Activated T-helper 1 cell treated with anti-CD3 and anti-CD28 coated beads, Interleukin-2, amount 50 U/mL, for 16 hours (primary cell): ENCODE data around the gene TEDC1.
A peak's percentile ranks its signal among the peaks of the same experiment; 100 is the strongest.

Source experiments
- DNase-seq, 2 donors: peaks; one replicate each; pipeline ENCODE4 v3.0.0-alpha.2; 2020; ENCODE audit warnings: low read depth in 1 of 2, low spot score in 1 of 2

The TEDC1 gene

DNA sequence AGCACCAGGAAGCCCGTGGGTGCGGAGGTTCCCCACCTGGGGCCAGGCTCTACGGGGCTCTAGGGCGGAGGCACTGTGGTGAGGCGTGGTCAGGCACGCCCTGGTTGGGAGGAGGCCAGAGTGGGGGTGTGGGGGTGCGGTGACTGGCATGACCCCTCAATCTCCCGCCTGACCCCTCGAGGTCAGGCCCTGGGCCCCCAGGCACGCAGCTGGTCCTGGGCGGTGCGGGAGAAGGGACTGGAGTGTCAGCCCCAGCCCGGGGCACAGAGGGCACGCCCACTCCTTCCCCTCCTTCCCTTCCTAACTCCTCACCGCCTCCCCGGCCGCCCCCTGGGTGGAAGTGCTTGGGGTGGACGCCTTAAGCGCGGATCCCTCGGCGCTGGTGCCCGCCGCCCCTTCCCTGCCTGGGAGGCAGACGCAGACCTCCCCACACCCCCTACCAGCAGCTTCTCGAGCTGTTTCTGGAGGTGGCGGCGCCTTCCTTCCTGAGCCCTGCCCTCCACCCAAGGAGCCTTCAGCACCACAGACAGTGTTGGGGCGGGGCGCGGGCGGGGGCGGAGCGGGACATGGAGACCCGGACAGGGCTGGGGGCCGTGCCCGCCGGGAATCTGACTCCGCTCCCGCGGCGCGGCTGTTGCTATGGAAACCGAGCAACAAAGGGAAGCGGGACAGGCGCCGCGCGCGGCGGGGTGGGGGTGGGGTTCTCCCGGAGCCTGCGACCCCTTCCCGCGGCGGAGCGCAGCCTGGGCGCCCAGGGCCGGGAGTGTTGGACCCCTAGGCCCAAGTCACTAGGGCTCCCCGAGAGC lies 17.2 kb upstream of the TEDC1 start:
- peak; percentile 53 to 57 for DNase-seq

DNA sequence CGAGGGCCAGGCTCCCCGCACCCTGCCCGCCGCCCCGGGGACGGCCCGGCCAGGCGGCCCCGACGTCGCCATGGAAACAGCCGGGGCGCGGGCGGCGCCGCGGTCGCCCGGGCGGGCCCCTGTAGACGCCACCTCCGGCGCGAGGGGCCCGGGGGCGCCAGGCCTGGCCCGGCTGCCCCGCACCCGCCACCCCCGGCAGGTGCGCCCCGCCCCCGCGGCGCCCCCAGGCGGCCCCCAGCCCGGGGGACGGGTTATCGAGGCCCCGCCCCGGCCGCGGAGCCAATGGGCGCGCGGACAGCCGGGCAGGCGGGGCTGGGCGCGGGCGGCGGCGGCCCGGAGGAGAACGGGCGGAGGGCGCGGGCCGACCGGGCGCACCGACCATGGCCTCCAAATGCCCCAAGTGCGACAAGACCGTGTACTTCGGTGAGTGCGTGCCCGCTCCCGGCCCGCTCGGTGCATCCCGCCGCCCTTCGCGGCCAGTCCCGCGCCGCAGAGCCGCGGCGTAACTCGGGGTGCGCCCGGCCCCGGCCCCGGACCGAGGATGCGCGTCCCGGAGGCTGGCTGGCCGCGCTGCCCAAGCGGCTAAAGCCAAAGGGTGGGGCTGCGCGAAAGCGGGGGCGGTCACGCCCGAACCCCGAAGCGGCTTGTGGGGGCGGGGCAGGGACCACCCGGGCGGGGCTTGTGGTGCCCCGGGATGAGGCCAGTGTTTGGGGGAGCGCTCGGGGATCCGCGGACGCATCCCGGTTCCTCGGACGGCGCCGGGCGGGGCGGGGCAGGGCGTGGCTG lies 16.4 kb upstream of the TEDC1 start, which contains the start of gene CRIP2:
Gene CRIP2 (plus strand): TSS at position 339 of the 786 bp plus-strand sequence. CDS start 42 bp downstream, at position 381.
- DNase-seq, result no peak

DNA sequence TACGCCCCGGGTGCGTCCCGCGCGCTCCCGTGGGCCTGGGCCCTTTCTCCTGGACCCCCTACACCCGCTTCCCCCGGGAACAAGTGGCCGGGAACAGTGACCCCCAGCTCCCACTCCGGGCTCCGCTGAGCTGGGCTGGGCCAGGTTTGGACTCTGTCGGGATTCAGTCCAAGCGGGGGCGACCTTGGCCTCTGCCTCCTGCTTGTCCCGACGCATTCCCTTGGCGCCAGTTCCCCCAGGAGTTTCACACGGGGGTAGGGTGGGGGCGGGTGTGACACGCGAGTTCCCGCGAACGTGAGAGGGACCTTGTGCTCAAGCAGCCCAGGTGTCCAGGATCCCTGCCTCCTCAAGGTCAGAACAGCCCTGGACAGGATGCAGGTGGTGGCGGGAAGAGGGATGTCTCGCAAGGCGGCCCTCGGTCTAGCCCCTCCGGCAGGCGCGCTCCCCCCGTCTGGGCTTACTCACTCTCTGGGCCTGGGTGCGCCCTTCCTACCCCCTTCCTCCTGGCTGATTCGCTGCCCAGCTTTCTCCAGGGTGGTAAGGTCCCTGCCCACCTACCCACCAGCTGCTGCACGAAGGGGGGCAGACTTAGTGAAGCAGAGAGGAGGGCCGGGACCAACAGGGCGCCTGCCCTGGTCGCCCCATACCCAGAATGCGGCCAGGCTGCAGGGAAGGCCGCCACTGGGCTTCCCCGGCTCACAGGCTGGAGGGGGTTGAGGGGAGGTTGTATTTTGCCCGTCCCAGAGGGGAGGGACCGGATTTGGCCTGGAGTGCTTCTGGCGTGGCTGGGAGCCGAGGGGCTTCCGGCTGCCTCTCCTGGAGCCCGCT lies 15.6 kb upstream of the TEDC1 start:
- no peak for DNase-seq

DNA sequence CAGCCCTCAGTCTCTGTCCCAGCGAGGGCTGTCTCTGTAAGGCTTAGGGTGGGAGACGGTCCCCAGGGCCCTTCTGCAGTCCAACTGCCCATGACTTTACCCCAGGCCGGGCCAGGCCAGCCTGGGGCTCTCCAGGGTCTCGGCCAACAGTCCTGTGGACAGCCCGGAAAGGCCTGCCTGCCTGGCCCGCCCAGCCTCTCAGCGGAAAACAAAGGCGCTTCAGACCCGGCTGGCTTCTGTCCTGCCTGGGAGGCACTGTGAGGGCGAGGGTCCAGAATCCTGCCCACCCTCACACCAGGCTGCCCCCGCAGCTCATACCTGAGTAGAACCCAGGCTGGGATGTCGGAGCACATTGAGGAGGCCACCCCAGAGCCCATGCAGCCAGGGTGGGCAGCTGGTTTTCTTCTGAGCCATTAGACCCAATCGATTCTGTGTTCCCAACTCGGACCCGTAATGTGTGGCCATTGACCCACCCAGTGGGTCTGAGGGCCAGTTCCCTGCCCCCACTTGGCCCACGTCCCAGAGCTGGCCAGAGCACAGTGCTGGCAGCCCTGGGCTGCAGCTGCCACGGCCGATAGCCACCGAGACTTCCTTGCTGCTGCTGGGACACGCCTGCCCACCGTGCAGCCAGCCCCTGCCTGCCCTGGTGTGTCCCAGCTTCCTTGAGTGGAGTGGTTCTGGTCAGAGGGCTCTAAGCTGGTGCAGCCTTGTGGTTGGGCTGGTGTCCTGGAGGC lies 14.8 kb upstream of the TEDC1 start:
- DNase-seq, result no peak

GRCh38 chr14:105476831-105477659 lies 14.0 kb upstream of the TEDC1 start:
- DNase-seq, result no peak

DNA sequence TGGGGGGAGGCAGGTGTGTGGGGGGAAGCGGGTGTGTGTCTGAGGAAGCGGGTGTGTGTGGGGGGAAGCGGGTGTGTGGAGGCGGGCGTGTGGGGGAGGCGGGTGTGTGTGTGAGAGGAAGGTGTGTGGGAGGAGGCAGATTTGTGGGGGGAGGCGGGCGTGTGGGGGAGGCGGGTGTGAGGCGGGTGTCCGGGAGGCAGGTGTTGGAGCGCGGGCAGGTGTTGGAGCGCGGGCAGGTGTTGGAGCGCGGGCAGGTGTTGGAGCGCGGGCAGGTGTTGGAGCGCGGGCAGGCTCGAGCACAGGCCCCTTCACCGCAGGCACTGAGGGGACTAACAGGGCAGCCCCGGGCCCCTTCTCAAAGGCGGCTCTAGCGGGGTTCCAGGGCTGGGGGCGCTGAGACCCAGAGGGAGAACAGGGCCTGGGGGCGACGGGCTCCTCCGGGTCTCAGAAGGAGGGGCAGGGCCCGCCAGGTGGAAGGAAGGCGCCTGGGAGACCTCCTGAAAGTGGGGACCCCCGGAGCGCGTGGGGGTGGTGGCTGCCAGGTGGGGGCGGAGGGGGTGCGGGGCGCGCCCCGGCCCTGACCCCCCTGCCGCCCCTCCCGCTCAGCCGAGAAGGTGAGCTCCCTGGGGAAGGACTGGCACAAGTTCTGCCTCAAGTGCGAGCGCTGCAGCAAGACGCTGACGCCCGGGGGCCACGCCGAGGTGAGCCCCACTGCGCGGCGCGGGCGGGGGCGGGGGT lies 13.2 kb upstream of the TEDC1 start:
- no peak for DNase-seq

DNA sequence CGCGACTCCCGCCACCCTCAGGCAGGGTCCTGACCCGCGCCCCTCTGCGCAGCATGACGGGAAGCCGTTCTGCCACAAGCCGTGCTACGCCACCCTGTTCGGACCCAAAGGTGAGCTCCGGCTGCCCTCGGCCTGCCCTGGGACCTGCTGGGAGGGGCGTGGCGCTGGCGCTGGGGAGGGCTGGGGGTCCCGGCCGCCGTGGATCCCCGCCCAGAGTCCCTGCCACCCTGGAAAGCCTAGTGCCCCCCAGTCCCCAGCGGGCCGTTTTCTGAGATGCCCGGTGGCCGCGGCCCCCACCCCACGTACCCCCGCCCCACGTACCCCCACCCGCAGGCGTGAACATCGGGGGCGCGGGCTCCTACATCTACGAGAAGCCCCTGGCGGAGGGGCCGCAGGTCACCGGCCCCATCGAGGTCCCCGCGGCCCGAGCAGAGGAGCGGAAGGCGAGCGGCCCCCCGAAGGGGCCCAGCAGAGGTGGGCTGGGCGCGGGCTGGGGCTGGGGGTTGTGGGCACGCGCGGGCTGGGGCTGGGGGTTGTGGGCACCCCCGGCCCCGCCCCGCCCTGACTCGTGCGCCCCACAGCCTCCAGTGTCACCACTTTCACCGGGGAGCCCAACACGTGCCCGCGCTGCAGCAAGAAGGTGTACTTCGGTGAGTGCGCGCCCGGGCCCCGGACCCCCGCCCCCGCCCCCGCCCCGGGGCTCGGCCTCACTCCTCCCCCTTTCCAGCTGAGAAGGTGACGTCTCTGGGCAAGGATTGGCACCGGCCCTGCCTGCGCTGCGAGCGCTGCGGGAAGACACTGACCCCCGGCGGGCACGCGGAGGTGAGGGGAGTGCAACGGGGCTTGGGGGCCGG lies 12.4 kb upstream of the TEDC1 start:
- no peak for DNase-seq

- no peak for DNase-seq
These were observed 11.5 kb upstream of the TEDC1 start for GRCh38 chr14:105479431-105480158.

DNA sequence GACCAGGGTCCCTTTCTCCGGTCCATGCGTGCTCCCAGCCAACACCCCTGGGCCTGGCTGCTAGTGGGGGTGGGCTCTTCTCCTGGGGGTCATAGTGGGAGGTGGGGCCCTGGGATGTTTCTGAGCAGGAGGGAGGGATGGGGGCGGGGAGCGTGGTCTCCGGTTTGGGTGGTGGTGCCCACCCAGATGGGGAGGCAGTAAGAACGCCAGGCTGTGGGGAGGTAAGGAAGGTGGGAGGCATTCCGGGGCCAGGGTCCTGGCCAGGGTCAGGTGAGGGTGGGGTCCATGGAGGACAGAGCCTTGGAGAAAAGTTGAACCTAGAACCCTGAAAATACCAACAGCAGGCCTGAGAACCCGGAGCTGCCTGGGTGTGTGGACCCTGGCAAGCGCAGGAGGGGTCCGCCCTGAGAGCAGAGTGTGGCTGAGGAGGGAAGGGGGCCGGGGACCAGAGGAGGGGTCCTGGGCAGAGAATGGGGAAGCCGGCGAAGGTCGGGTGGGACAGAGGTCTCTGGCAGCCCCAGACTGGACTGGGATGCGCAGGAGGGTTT lies 10.8 kb upstream of the TEDC1 start:
- DNase-seq, result no peak

DNA sequence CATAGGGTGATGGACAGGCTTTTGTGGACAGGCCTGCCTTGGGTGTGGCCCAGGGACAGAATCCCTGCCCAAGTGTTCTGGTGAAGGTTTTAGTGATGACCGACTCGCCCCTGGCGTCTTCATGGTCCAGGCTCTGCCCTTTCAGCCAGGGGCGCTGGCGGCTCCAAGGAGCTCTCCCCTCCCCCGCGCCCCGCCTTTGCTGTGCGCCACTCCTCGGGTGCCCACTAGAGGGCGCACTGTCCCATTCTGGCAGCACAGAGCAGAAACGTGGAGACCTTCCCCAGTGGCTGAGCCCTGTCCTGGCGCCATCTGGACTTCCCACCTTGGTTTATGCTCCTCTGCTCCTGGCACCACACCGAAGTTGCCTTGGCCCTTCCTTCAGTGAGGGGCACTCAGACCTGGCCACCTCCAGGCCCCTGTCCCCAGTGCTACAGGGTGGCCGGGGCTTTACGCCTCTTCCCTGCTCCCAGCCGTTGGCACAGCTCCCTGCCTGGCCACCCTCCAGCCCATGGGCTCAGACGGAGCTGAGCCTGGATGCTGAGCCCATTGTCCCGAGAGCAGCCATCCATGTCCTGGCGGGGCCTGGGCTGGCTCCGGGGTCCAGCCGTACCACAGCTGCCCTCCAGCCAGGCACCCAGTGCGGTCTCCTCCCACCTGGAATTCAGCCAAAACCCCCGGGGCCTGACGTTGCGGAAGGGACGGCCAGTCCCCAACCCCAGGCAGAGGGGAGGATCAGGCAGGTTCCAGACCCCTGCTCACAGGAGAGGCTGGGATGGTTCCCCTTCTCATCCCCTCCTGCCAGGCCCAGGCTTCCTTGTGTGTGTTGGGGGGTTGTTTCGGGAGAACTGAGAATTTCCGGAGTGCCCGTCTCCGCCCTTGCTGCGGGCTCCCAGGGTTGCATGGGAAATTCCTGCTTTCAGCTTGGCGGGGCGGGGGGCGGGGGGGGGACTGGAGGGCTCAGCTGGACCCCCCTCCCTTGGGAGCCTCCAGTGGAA lies 9.9 kb upstream of the TEDC1 start:
- DNase-seq, result peak; percentile 84 to 85

GRCh38 chr14:105481886-105482457 lies 9.1 kb upstream of the TEDC1 start:
- DNase-seq, result peak; percentile 86 to 87

DNA sequence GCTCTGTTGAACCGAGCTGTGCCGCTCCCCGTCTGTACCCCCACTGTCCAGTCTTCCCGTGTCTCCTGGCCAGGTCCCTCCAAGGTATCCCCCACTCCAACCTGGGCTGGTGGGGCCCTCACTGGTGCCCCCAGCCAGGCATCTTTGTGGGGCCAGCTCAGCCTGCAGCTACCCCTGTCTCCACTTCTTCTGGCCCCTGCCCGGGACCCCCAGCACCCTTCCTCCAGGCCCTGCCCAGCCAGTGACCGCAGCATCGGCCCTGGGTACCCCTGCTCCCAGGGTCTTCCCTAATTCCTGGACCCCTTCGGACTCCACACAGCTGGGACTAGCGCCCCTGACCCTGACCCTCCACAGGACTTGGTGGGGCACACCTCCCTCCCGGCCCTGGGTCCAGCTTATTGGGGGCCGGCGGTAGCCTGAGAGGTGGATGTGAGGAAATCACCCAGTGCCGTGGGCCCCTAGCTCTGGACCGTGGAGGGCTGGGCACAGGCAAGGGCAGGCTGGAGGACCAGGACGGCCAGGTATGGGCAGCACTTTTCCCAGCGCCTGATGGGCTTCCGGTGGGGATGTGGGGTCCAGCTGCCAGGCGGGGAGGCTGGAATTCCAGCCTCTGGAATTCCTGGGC lies 8.4 kb upstream of the TEDC1 start:
- no peak for DNase-seq

DNA sequence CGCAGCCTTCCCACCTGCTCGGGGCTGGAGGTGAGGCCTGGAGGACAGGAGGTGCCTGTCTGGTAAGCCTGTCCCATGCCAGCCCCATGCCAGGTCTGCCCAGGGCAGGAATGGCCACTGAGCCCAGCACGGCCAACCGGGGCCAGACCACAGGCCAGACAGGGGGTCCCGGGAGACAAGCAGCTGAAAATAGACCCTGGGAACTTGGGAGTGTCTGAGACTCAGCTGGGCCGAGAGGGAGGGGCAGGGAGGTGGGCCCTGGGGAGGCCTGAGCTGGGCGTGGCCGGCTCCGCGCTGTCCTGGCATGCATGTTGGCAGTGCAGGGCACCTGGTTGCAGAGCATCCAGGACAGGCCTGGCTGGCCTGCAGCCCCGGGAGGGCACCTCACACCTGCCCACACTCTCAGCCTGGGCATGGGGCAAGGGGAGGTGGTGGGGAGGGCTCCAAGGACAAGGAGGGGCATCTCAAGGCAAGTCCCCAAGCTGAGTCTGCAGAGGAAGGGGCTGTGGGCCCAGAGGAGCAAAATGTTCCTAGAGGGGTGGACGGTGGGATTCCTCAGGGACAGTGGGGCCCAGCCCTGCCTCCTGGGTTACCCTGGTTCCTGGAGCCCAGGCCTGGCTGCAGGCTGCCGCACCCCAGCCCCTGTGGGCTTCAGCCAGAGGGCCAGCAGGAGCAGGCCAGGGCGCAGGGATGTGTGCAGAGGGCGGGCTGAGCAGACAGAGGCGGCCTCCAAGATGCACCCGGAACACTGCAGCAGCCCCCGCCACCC lies 7.6 kb upstream of the TEDC1 start:
- no peak for DNase-seq
